GM19351 (cell line): ENCODE data around the gene CAMK2G.
A peak's percentile ranks its signal among the peaks of the same experiment; 100 is the strongest.

Experiments used
- ATAC-seq: cut with Tn5 transposase; IDR thresholded peaks from one replicate; pipeline ENCODE4 v1.9.1; 2021; ENCODE audit warnings: mild to moderate bottlenecking, moderate library complexity; ENCODE audit not compliant: unreplicated experiment

CAMK2G gene

GRCh38 chr10:73884017-73884416 is 9.7 kb upstream of the CAMK2G start:
- ATAC-seq, result no peak

- no peak for ATAC-seq
Measured at GRCh38 chr10:73881221-73881919, 7.0 kb upstream of the CAMK2G start.

- peak; percentile 91 for ATAC-seq
Measured at GRCh38 chr10:73879296-73880173, 5.2 kb upstream of the CAMK2G start.

GRCh38 chr10:73878365-73878764 is 4.0 kb upstream of the CAMK2G start:
- no peak for ATAC-seq

- ATAC-seq, result no peak
Measured at GRCh38 chr10:73877533-73878160, 3.3 kb upstream of the CAMK2G start.

GRCh38 chr10:73876971-73877370 is 2.6 kb upstream of the CAMK2G start:
- ATAC-seq, result no peak

- ATAC-seq, result no peak
Measured at GRCh38 chr10:73876566-73876965, 2.2 kb upstream of the CAMK2G start.

GRCh38 chr10:73876157-73876556 is 1.8 kb upstream of the CAMK2G start:
- ATAC-seq, result no peak

GRCh38 chr10:73875139-73875475 is 752 bp upstream of the CAMK2G start:
- peak; percentile 25 for ATAC-seq

GRCh38 chr10:73873838-73874215 is 528 bp downstream of the CAMK2G start:
- ATAC-seq, result peak; percentile 2

- no peak for ATAC-seq
Measured at GRCh38 chr10:73873142-73873837, 1.1 kb downstream of the CAMK2G start.

- no peak for ATAC-seq
Measured at GRCh38 chr10:73872190-73872710, 2.1 kb downstream of the CAMK2G start.

- no peak for ATAC-seq
Measured at GRCh38 chr10:73871295-73872189, 2.8 kb downstream of the CAMK2G start.

GRCh38 chr10:73868655-73869195 is 5.6 kb downstream of the CAMK2G start:
- ATAC-seq, result no peak

GRCh38 chr10:73867871-73868631 is 6.3 kb downstream of the CAMK2G start:
- ATAC-seq, result no peak

- ATAC-seq, result no peak
Measured at GRCh38 chr10:73867126-73867807, 7.1 kb downstream of the CAMK2G start.

- no peak for ATAC-seq
Measured at GRCh38 chr10:73866621-73867020, 7.7 kb downstream of the CAMK2G start.
